ENCODE data around the gene NUBPL.
"Not testable (repeated sequence)": the region's sequence is repeated elsewhere in the genome, so short reads cannot be mapped to it uniquely, and the experiment has no call there.

The NUBPL gene

GRCh38 chr14:31578266-31578665 is 17.1 kb downstream of the NUBPL start:
- FAIRE-seq (no peak), DNase-seq (ENCODE audit: low spot score) (no peak)

DNA sequence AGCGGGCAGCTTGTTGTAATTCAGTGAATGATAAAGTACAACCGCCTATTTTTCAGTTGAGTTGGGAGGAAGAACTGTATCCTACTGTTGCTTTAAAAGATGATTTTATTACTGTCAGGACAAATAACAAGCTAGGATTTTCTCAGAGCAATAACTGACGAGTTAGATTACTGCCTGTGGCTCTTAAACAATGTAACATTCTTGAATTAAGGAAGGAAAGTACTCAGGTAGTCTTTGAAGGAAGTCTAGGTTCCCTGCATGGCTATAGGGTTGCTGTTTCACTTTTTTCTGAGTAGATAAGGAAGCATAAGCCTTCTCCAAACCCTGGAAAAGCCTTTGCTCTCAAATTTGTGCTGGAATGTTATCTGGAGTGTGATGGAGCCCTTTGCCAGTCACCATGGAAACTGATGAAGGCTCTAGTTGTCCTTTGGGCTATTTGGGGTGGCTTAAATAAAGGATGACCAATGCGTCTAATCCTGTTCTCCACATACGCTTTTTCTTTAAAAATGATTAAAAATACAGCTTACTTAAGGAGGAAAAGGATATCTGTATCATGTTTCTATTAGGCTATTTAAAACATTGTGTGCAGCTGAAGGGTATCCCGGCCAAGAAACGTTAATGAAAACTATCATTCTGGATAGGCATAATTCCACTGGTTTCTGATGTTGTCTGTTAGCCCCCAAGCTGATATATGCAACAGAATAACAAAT is 17.7 kb downstream of the NUBPL start:
- FAIRE-seq (no peak), DNase-seq (ENCODE audit: low spot score) (no peak)

GRCh38 chr14:31580234-31580633 is 19.0 kb downstream of the NUBPL start:
- FAIRE-seq (no peak), DNase-seq (ENCODE audit: low spot score) (no peak)

DNA sequence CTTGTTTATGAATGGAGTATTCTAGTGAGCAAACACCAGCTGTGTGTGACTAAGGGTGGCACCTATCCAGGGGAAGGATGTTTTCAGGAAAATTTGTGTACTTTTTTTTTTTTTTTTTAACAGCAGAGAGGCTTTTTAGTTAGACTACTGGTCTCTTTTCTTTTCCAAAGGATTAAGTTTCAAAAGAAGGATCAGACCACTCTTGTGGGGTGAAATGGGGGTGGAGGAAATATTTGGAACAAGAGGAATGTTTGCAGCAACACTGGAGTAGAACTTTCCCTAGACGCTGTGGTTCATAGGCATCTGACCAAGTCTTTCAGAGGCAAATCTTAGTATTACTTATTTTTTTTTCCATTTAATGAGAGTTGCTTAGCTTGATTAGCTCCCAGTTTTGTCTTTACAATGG is 21.1 kb downstream of the NUBPL start:
- DNase-seq (ENCODE audit: low spot score) (no peak), FAIRE-seq (no peak)

- no peak for DNase-seq (ENCODE audit: low spot score)
- no peak for FAIRE-seq
Observed at GRCh38 chr14:31582836-31583452, 21.7 kb downstream of the NUBPL start.

- FAIRE-seq (no peak), DNase-seq (ENCODE audit: low spot score) (no peak)
Observed at GRCh38 chr14:31590206-31590605, 29.0 kb downstream of the NUBPL start.

DNA sequence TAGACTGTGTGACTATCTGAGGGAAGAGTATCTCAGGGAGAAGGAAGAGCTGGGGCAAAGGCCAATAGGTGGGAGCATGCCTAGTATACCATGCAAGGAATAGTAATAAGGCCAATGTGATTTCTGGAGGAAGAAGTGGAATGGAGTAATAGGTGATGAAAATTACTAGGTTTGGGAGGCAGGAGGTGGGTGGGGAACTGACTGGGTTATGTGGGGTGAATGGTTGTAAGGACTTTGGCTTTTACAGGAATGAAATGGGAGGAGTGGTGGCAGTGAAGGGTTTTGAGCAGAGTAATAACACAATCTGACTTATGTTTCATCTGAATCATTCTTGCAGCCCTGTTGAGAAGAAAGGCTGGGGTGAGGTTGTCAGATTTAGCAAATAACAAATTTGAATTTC is 30.9 kb downstream of the NUBPL start:
- no peak for DNase-seq (ENCODE audit: low spot score)
- FAIRE-seq = no peak

- FAIRE-seq (no peak), DNase-seq (ENCODE audit: low spot score) (no peak)
Observed at GRCh38 chr14:31592631-31593030, 31.4 kb downstream of the NUBPL start.

GRCh38 chr14:31596342-31597095 is 35.3 kb downstream of the NUBPL start:
- no peak for FAIRE-seq

GRCh38 chr14:31605702-31606101 is 44.5 kb downstream of the NUBPL start:
- peak; percentile 9 for FAIRE-seq
- no peak for DNase-seq (ENCODE audit: low spot score)

More at GRCh38 chr14:31596342-31597095, 35.3 kb downstream of the NUBPL start:
- DNase-seq (ENCODE audit: low spot score) = no peak

GRCh38 chr14:31611778-31612433 is 50.7 kb downstream of the NUBPL start:
- FAIRE-seq (no peak), DNase-seq (ENCODE audit: low spot score) (no peak)

DNA sequence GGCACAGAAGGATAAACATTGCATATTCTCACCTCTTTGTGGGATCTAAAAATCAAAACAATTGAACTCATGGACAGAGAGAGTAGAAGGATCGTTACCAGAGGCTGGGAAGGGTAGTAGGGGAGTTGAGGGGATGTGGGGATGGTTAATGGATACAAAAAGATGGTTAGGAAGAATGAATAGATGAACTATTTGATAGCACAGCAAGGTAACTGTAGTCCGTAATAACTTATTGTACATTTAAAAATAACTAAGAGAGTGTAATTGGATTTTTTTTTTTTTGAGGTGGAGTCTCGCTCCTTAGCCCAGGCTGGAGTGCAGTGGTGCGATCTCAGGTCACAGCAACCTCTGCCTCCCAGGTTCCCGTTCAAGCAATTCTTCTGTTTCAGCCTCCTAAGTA is 52.0 kb downstream of the NUBPL start:
- DNase-seq (ENCODE audit: low spot score) (no peak), FAIRE-seq (no peak)

DNA sequence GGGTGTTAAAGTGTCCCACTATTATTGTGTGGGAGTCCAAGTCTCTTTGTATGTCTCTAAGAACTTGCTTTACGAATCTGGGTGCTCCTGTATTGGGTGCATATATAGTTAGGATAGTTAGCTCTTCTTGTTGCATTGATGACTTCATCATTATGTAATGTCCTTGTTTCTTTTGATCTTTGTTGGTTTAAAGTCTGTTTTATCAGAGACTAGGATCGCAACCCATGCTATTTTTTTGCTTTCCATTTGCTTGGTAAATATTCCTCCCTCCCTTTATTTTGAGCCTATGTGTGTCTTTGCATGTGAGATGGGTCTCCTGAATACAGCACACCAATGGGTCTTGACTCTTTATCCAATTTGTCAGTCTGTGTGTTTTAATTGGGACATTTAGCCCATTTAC is 57.7 kb downstream of the NUBPL start:
- DNase-seq (ENCODE audit: low spot score); FAIRE-seq: not testable (repeated sequence)

DNA sequence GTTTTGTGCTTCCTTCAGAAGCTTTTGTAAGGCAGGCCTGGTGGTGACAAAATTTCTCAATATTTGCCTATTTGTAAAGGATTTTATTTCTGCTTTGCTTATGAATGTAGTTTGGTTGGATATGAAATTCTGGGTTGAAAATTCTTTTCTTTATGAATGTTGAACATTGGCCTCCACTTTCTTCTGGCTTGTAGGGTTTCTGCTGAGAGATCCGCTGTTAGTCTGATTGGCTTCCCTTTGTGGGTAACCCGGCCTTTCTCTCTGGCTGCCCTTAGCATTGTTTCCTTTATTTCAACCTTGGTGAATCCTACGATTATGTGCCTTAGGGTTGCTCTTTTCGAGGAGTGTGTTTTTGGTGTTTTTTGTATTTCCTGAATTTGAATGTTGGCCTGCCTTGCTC is 58.2 kb downstream of the NUBPL start:
- FAIRE-seq (no peak), DNase-seq (ENCODE audit: low spot score) (no peak)

DNA sequence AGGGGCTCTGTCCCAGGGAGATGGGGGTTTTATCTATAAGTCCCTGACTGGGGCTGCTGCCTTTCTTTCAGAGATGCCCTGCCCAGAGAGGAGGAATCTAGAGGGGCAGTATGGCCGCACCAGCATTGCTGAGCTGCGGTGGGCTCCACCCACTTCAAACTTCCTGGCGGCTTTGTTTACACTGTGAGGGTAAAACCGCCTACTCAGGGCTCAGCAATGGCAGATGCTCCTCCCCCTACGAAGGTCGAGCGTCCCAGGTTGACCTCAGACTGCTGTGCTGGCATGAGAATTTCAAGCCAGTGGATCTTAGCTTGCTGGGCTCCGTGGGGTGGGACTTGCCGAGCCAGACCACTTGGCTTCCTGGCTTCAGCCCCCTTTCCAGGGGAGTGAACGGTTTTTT is 59.7 kb downstream of the NUBPL start:
- not testable (repeated sequence) for DNase-seq (ENCODE audit: low spot score); FAIRE-seq

GRCh38 chr14:31622060-31622459 is 60.9 kb downstream of the NUBPL start:
- no peak for FAIRE-seq
- no peak for DNase-seq (ENCODE audit: low spot score)

- FAIRE-seq; DNase-seq (ENCODE audit: low spot score): not testable (repeated sequence)
Observed at GRCh38 chr14:31652900-31653299, 91.7 kb downstream of the NUBPL start.

DNA sequence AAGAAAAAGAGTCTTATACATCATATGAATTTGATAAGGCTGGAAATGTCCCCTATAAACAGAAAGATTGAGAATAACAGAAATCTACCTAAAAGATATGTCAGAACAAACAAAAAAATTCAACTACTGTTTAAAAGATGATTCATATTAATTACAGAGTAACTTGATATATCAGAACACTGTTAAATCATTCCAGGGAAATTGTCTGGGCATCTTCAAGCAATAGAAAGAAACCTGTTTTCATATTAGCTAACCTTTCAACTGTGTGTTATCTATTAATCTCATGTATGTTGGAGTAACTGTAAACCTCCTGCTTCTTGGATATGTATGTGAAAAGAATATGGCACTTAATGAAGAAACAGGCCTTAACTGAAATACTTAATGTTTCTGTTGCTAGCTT is 96.7 kb downstream of the NUBPL start:
- no peak for DNase-seq (ENCODE audit: low spot score)
- FAIRE-seq = no peak

- DNase-seq (ENCODE audit: low spot score) (no peak), FAIRE-seq (no peak)
Observed at GRCh38 chr14:31659278-31659677, 98.1 kb downstream of the NUBPL start.

- FAIRE-seq (no peak), DNase-seq (ENCODE audit: low spot score) (no peak)
Observed at GRCh38 chr14:31660191-31660590, 99.0 kb downstream of the NUBPL start.

GRCh38 chr14:31660728-31661127 is 99.5 kb downstream of the NUBPL start:
- no peak for DNase-seq (ENCODE audit: low spot score)
- FAIRE-seq = no peak

DNA sequence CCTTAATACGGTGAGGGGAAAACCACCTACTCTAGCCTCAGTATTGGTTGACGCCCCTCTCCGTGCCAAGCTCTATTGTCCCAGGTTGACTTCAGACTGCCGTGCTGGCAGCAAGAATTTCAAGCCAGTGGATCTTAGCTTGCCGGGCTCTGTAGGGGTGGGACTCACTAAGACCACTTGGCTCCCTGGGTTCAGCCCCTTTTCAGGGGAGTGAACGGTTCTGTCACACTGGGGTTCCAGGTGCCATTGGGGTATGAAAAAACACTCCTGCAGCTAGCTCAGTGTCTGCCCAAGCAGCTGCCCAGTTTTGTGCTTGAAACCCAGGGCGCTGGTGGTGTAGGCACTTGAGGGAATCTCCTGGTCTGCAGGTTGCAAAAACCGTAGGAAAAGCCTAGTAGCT is 107.1 kb downstream of the NUBPL start:
- FAIRE-seq (no peak), DNase-seq (ENCODE audit: low spot score) (no peak)
